ENCODE data around the gene PARD6B. TPM values are rescaled to one million over a fixed set of nuclear protein-coding genes. Genes with fewer than 3 reads are reported as not detected.

Gene PARD6B
- total RNA-seq, 2 donors from 2014 or later: 29.0 to 36.7 TPM

DNA sequence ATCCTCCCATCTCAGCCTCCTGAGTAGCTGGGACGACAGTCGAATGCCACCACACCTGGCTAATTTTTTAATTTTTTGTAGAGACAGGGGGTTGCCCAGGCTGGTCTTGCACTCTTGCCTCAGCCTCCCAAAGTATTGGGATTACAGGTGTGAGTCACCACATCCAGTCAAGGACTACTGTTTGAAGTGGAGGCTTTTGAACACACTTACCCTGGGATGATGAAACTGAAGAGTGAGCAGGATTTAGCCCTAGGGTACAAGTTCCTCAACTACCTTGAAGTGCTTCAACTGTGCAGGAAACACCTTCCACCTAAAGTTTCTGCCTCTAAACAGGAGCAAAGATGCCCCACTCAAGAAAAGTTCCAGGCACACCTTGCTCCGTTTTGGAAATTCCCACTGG lies 15.7 kb upstream of the PARD6B start:
- 84 to 87% methylated on average over 3 of the region's 3 CpGs for WGBS, 2 experiments (ENCODE audit: insufficient coverage in 1 of 2, insufficient read length in 1 of 2)
- H3K4me1 Mint-ChIP-seq: peaks cover 22% of the 10 kb centered on the region
- no peak overlapping the region for H3K4me3 Mint-ChIP-seq
- no peak overlapping the region for H3K27ac Mint-ChIP-seq
- no peaks in the 10 kb centered on the region for H3K9me3 Mint-ChIP-seq
- Histone ChIP-seq H3K36me3 (ENCODE audit: control insufficient read depth, insufficient read depth, low read length) (no peaks in the 10 kb centered on the region), H3K9me3 (ENCODE audit: control insufficient read depth, low read length) (no peaks in the 10 kb centered on the region), H3K27me3 (ENCODE audit: control insufficient read depth, insufficient read depth, low read length, poor library complexity, severe bottlenecking) (no peaks in the 10 kb centered on the region), H3K4me3 (ENCODE audit: low read length) (no peak overlapping the region), H3K9ac (ENCODE audit: extremely low read depth, low read length, poor library complexity, severe bottlenecking) (no peak overlapping the region), H3K4me1 (ENCODE audit: control insufficient read depth, insufficient read depth, low read length) (peaks cover 2% of the 10 kb centered on the region), H3K27ac (ENCODE audit: low read depth, low read length) (no peak overlapping the region)
- H3K36me3 Mint-ChIP-seq (ENCODE audit: low read depth): no peaks in the 10 kb centered on the region
- no peaks in the 10 kb centered on the region for H3K27me3 Mint-ChIP-seq (ENCODE audit: insufficient read depth)
- TF ChIP-seq, protein P1, sequence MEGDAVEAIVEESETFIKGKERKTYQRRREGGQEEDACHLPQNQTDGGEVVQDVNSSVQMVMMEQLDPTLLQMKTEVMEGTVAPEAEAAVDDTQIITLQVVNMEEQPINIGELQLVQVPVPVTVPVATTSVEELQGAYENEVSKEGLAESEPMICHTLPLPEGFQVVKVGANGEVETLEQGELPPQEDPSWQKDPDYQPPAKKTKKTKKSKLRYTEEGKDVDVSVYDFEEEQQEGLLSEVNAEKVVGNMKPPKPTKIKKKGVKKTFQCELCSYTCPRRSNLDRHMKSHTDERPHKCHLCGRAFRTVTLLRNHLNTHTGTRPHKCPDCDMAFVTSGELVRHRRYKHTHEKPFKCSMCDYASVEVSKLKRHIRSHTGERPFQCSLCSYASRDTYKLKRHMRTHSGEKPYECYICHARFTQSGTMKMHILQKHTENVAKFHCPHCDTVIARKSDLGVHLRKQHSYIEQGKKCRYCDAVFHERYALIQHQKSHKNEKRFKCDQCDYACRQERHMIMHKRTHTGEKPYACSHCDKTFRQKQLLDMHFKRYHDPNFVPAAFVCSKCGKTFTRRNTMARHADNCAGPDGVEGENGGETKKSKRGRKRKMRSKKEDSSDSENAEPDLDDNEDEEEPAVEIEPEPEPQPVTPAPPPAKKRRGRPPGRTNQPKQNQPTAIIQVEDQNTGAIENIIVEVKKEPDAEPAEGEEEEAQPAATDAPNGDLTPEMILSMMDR (conservative IDR thresholded peaks at IDR 0.05): no peak
- DNase-seq: no peak

DNA sequence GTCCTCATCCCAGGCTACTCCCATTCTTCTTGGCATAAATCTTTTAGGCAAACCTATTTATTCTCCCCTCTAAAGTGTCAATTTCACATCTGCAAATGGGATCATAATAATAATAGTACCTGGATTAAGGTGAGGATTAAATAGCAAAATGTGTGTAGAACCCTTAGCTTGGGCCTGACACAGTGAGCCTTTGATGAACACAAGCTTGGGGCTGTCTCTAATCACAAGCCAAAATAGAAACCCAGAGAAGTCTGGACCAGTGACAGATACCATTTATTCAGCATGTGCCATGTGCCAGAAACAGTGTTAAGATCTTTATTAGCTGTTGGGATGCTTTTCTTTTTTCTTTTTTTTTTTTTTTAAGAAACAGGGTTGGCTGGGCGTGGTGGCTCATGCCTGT lies 14.9 kb upstream of the PARD6B start:
- no CpG with 5 or more reads among the region's 1 CpG for WGBS, 2 experiments (ENCODE audit: insufficient coverage in 1 of 2, insufficient read length in 1 of 2)
- peaks cover 2% of the 10 kb centered on the region for H3K4me1 ChIP-seq (ENCODE audit: control insufficient read depth, insufficient read depth, low read length)
- H3K27me3 Mint-ChIP-seq (ENCODE audit: insufficient read depth): no peaks in the 10 kb centered on the region
- H3K4me3 Mint-ChIP-seq: no peak overlapping the region
- H3K9me3 Mint-ChIP-seq: no peaks in the 10 kb centered on the region
- no peak for DNase-seq
- peaks cover 16% of the 10 kb centered on the region for H3K4me1 Mint-ChIP-seq
- H3K27ac ChIP-seq (ENCODE audit: low read depth, low read length): no peak overlapping the region
- no peaks in the 10 kb centered on the region for H3K36me3 ChIP-seq (ENCODE audit: control insufficient read depth, insufficient read depth, low read length)
- no peak overlapping the region for H3K9ac ChIP-seq (ENCODE audit: extremely low read depth, low read length, poor library complexity, severe bottlenecking)
- TF ChIP-seq, protein P1 (conservative IDR thresholded peaks at IDR 0.05): no peak
- H3K27ac Mint-ChIP-seq: no peak overlapping the region
- H3K4me3 ChIP-seq (ENCODE audit: low read length): no peak overlapping the region
- H3K27me3 ChIP-seq (ENCODE audit: control insufficient read depth, insufficient read depth, low read length, poor library complexity, severe bottlenecking): no peaks in the 10 kb centered on the region
- no peaks in the 10 kb centered on the region for H3K9me3 ChIP-seq (ENCODE audit: control insufficient read depth, low read length)
- H3K36me3 Mint-ChIP-seq (ENCODE audit: low read depth): no peaks in the 10 kb centered on the region

DNA sequence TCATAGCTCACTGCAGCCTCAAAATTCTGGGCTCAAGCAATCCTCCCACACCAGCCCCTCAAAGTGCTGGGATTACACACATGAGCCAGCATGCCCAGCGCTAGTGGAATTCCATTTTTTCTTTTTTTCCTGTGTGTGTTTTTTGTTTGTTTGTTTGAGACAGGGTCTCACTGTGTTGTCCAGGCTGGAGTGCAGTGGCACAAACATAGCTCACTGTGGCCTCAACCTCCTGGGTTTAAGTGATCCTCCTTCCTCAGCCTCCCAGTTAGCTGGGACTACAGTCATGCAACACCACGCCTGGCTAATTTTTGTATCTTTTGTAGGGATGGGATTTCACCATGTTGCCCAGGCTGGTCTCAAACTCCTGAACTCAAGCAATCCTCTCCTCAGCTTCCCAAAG lies 14.1 kb upstream of the PARD6B start:
- 80% methylated on average over 2 of the region's 2 CpGs; no CpG with 5 or more reads in 1 of the 2 experiments for WGBS, 2 experiments (ENCODE audit: insufficient coverage in 1 of 2, insufficient read length in 1 of 2)
- Mint-ChIP-seq H3K4me3 (no peak overlapping the region), H3K9me3 (no peaks in the 10 kb centered on the region), H3K27me3 (ENCODE audit: insufficient read depth) (no peaks in the 10 kb centered on the region), H3K4me1 (peaks cover 17% of the 10 kb centered on the region), H3K27ac (no peak overlapping the region), H3K36me3 (ENCODE audit: low read depth) (no peaks in the 10 kb centered on the region)
- no peak for DNase-seq
- TF ChIP-seq, protein P1 (conservative IDR thresholded peaks at IDR 0.05): no peak
- no peaks in the 10 kb centered on the region for H3K9me3 ChIP-seq (ENCODE audit: control insufficient read depth, low read length)
- peaks cover 2% of the 10 kb centered on the region for H3K4me1 ChIP-seq (ENCODE audit: control insufficient read depth, insufficient read depth, low read length)
- H3K27ac ChIP-seq (ENCODE audit: low read depth, low read length): no peak overlapping the region
- H3K27me3 ChIP-seq (ENCODE audit: control insufficient read depth, insufficient read depth, low read length, poor library complexity, severe bottlenecking): no peaks in the 10 kb centered on the region
- no peaks in the 10 kb centered on the region for H3K36me3 ChIP-seq (ENCODE audit: control insufficient read depth, insufficient read depth, low read length)
- no peak overlapping the region for H3K9ac ChIP-seq (ENCODE audit: extremely low read depth, low read length, poor library complexity, severe bottlenecking)
- no peak overlapping the region for H3K4me3 ChIP-seq (ENCODE audit: low read length)

Measured in endodermal cell (in vitro differentiated cells).